H1 (cell line): ENCODE data around the gene GTSF1L. TPM values are rescaled to one million over a fixed set of nuclear protein-coding genes. Genes with fewer than 3 reads are reported as not detected.
A peak's percentile ranks its signal among the peaks of the same experiment; 100 is the strongest.

Experiments
- CTCF ChIA-PET: fragments of 300-600 bp; sonication (Branson Sonifier 250); formaldehyde crosslinking; loops from one replicate; lab custom pipeline; 2021; ENCODE audit not compliant: partially characterized antibody; lab: Charles Lee
- POLR2A ChIA-PET: fragments of 300-600 bp; sonication (Branson Sonifier 250); formaldehyde crosslinking; loops from one replicate; lab custom pipeline; 2021; ENCODE audit warnings: inconsistent platforms; ENCODE audit not compliant: partially characterized antibody; lab: Charles Lee
- DNase-seq, 2 experiments: peaks; one replicate each; pipeline versions ENCODE4 v3.0.0 to v3.0.0-alpha.2; 2010 to 2022; ENCODE audit warnings: low spot score in 2 of 2, low read depth in 1 of 2, mixed read lengths in 1 of 2
- FAIRE-seq: peaks from 2 replicates; lab custom pipeline; 2011; peaks lifted over from hg19 to GRCh38; lab: Jason Lieb, UNC
- H2AFZ ChIP-seq: 2 replicates; pipeline ENCODE4 v1.8.1; 2012; ENCODE audit warnings: low read length, inconsistent platforms
- H2AK5ac ChIP-seq: 2 replicates; pipeline ENCODE4 v1.6.1; 2013; ENCODE audit warnings: low read depth, low read length
- H2BK120ac ChIP-seq: replicated peaks from 2 replicates; pipeline ENCODE3; 2013; ENCODE audit warnings: low read depth, low read length, inconsistent platforms
- H2BK12ac ChIP-seq: 2 replicates; pipeline ENCODE4 v1.6.1; 2013; ENCODE audit warnings: low read depth, low read length
- H2BK15ac ChIP-seq: 2 replicates; pipeline ENCODE4 v1.6.1; 2013; ENCODE audit warnings: low read length
- H2BK20ac ChIP-seq: 2 replicates; pipeline ENCODE4 v1.6.1; 2013; ENCODE audit warnings: low read length
- H2BK5ac ChIP-seq: 2 replicates; pipeline ENCODE4 v1.6.1; 2013; ENCODE audit warnings: low read depth, low read length
- H3K14ac ChIP-seq: 2 replicates; pipeline ENCODE4 v1.6.1; 2013; ENCODE audit warnings: inconsistent platforms; ENCODE audit not compliant: insufficient read length
- H3K18ac ChIP-seq: 2 replicates; pipeline ENCODE4 v1.6.1; 2013; ENCODE audit warnings: low read length; ENCODE audit errors: extremely low read depth
- H3K23ac ChIP-seq: 2 replicates; pipeline ENCODE4 v1.6.1; 2013; ENCODE audit warnings: inconsistent platforms; ENCODE audit not compliant: insufficient read length
- H3K23me2 ChIP-seq: 2 replicates; pipeline ENCODE4 v1.6.1; 2013; ENCODE audit warnings: low read depth, low read length
- H3K27ac ChIP-seq: 2 replicates; pipeline ENCODE4 v1.6.1; 2011; ENCODE audit warnings: low read depth, low read length, inconsistent platforms
- H3K27me3 ChIP-seq, 4 experiments: replicated peaks in 1 of 4; 1 replicate in 1 of 4; 2 replicates in 3 of 4; pipeline versions ENCODE4 v1.6.1 to v1.8.1; 2011 to 2013; ENCODE audit warnings: low read length in 3 of 4, mild to moderate bottlenecking in 3 of 4, inconsistent platforms in 2 of 4, mixed read lengths in 2 of 4, moderate library complexity in 1 of 4; ENCODE audit not compliant: control insufficient read depth in 3 of 4, insufficient read depth in 3 of 4; ENCODE audit errors: extremely low read depth in 1 of 4
- H3K36me3 ChIP-seq, 4 experiments: 2 replicates each; pipeline versions ENCODE4 v1.6.1 to v1.8.1; 2011 to 2013; ENCODE audit warnings: mild to moderate bottlenecking in 4 of 4, low read length in 3 of 4, moderate library complexity in 2 of 4, control low read depth in 1 of 4, inconsistent platforms in 1 of 4; ENCODE audit not compliant: insufficient read depth in 4 of 4, control insufficient read depth in 2 of 4
- H3K4ac ChIP-seq: replicated peaks from 2 replicates; pipeline ENCODE3; 2013; ENCODE audit warnings: low read length, low read depth, mixed read lengths, inconsistent platforms; ENCODE audit not compliant: insufficient read length
- H3K4me1 ChIP-seq, 4 experiments: replicated peaks in 1 of 4; 1 replicate in 1 of 4; 2 replicates in 3 of 4; pipeline versions ENCODE4 v1.6.1 to v1.8.1; 2011 to 2013; ENCODE audit warnings: low read length in 3 of 4, inconsistent platforms in 2 of 4, mixed read lengths in 1 of 4; ENCODE audit not compliant: insufficient read depth in 4 of 4, control insufficient read depth in 3 of 4
- H3K4me2 ChIP-seq, 2 experiments: 2 replicates each; pipeline versions ENCODE4 v1.6.1 to v1.8.1; 2011 to 2013; ENCODE audit warnings: low read depth in 2 of 2, low read length in 2 of 2, control low read depth in 1 of 2, inconsistent platforms in 1 of 2, mild to moderate bottlenecking in 1 of 2; ENCODE audit not compliant: insufficient read depth in 1 of 2
- H3K4me3 ChIP-seq, 4 experiments: fragments of 200-600, 300-600 bp in 1 of 4; sonication (generic), shearing (Covaris generic), sonication (Bioruptor Twin) in 1 of 4; 2 replicates each; pipeline versions ENCODE4 v1.5.1 to v1.8.1; 2011 to 2016; ENCODE audit warnings: low read length in 4 of 4, low read depth in 3 of 4, control low read depth in 2 of 4, inconsistent platforms in 2 of 4, mild to moderate bottlenecking in 2 of 4, mixed read lengths in 1 of 4, moderate library complexity in 1 of 4; ENCODE audit not compliant: insufficient read depth in 2 of 4; ENCODE audit errors: extremely low read depth in 1 of 4
- H3K56ac ChIP-seq: replicated peaks from 2 replicates; pipeline ENCODE3; 2013; ENCODE audit warnings: low read depth, mild to moderate bottlenecking, mixed read lengths, low read length, inconsistent platforms; ENCODE audit not compliant: insufficient read length
- H3K79me1 ChIP-seq: 2 replicates; pipeline ENCODE4 v1.6.1; 2013; ENCODE audit warnings: low read depth, low read length, control low read depth
- H3K79me2 ChIP-seq, 2 experiments: 2 replicates each; pipeline versions ENCODE4 v1.6.1 to v1.8.1; 2012 to 2013; ENCODE audit warnings: low read length in 2 of 2, mild to moderate bottlenecking in 2 of 2, inconsistent platforms in 1 of 2; ENCODE audit not compliant: insufficient read depth in 2 of 2, control insufficient read depth in 1 of 2
- H3K9ac ChIP-seq, 4 experiments: replicated peaks in 1 of 4; 1 replicate in 1 of 4; 2 replicates in 3 of 4; pipeline versions ENCODE4 v1.6.1 to v1.8.1; 2011 to 2013; ENCODE audit warnings: low read depth in 3 of 4, low read length in 3 of 4, control low read depth in 2 of 4, mild to moderate bottlenecking in 2 of 4, moderate library complexity in 2 of 4, inconsistent platforms in 1 of 4; ENCODE audit errors: extremely low read depth in 1 of 4
- H3K9me3 ChIP-seq, 2 experiments: 2 replicates each; pipeline versions ENCODE4 v1.6.1 to v1.8.1; 2012 to 2013; ENCODE audit warnings: mild to moderate bottlenecking in 2 of 2, moderate library complexity in 2 of 2, control low read depth in 1 of 2, inconsistent platforms in 1 of 2, low read depth in 1 of 2, low read length in 1 of 2, mixed read lengths in 1 of 2; ENCODE audit not compliant: insufficient read depth in 2 of 2
- H4K20me1 ChIP-seq, 2 experiments: replicated peaks in 1 of 2; 2 replicates each; pipeline versions ENCODE3 to v1.8.1; 2011 to 2013; ENCODE audit warnings: inconsistent platforms in 2 of 2, low read length in 2 of 2, mild to moderate bottlenecking in 1 of 2; ENCODE audit not compliant: insufficient read depth in 2 of 2, control insufficient read depth in 1 of 2
- H4K5ac ChIP-seq: 2 replicates; pipeline ENCODE4 v1.6.1; 2013; ENCODE audit warnings: low read length, low read depth, mixed read lengths, inconsistent platforms; ENCODE audit not compliant: insufficient read length
- H4K8ac ChIP-seq: 2 replicates; pipeline ENCODE4 v1.8.0; 2013; ENCODE audit warnings: mild to moderate bottlenecking, moderate library complexity, low read length, inconsistent platforms; ENCODE audit not compliant: insufficient read depth; ENCODE audit errors: extremely low read depth
- H4K91ac ChIP-seq: replicated peaks from 2 replicates; pipeline ENCODE3; 2013; ENCODE audit warnings: low read length, mixed read lengths, inconsistent platforms; ENCODE audit not compliant: insufficient read length
- ATF3 ChIP-seq: IDR thresholded peaks from 2 replicates; pipeline ENCODE4 v1.6.1; 2011; ENCODE audit warnings: low read depth, mild to moderate bottlenecking, low read length; ENCODE audit not compliant: insufficient read depth
- CHD2 ChIP-seq: IDR thresholded peaks from 2 replicates; pipeline ENCODE4 v1.6.1; 2012; ENCODE audit warnings: low read length, improper control_type of control experiment
- CTBP2 ChIP-seq: IDR thresholded peaks from 2 replicates; pipeline ENCODE4 v1.7.0; 2011; ENCODE audit warnings: borderline replicate concordance, mild to moderate bottlenecking, moderate library complexity, mixed read lengths, low read length; ENCODE audit not compliant: insufficient read depth, insufficient read length
- SAP30 ChIP-seq: fragments of 300-600 bp; sonication (generic); IDR thresholded peaks from 2 replicates; pipeline ENCODE4 v1.7.1; 2012; ENCODE audit warnings: low read length, moderate library complexity, mild to moderate bottlenecking, inconsistent platforms; ENCODE audit not compliant: insufficient read depth, insufficient replicate concordance
- SIN3A ChIP-seq, 2 experiments: IDR thresholded peaks in 1 of 2; conservative IDR thresholded peaks in 1 of 2; 2 replicates each; pipeline ENCODE4 v1.6.1; 2011 to 2012; ENCODE audit warnings: low read length in 2 of 2, improper control_type of control experiment in 1 of 2, low read depth in 1 of 2, mild to moderate bottlenecking in 1 of 2
- SIX5 ChIP-seq: IDR thresholded peaks from 2 replicates; pipeline ENCODE4 v1.6.1; 2011; ENCODE audit warnings: mild to moderate bottlenecking, low read depth, low read length
- WGBS, 2 experiments: shearing (Covaris generic) in 1 of 2; methylation state at CpG; one replicate each; pipeline versions ENCODE4 v1.1.6 to v1.1.7; 2013 to 2015; ENCODE audit warnings: low lambda C conversion rate in 2 of 2, mixed read lengths in 2 of 2, inconsistent platforms in 1 of 2, low coverage in 1 of 2, missing lambda C conversion rate in 1 of 2; ENCODE audit not compliant: insufficient replicate concordance in 2 of 2, insufficient coverage in 1 of 2, insufficient read length in 1 of 2; ENCODE audit errors: extremely low coverage in 1 of 2, missing lambda C conversion rate in 1 of 2; 5-methylcytosine and 5-hydroxymethylcytosine counted together
- polyA plus RNA-seq, 7 experiments: library from polyadenylated mRNA; depleted of rRNA in 3 of 7; stranded (reverse) in 5 of 7; unstranded in 2 of 7; fragments of >200 nt in 5 of 7; fragments of 200-250 nt in 2 of 7; gene quantifications; 1 replicate in 5 of 7; 2 replicates in 1 of 7; 4 replicates in 1 of 7; pipeline versions ENCODE4 v1.2.1 to v1.2.3, GENCODE V29; 2011 to 2013; ENCODE audit warnings: missing spikeins in 2 of 7, mixed read lengths in 2 of 7
- total RNA-seq: library from RNA; stranded (reverse); fragmentation: NEBNext Ultra II Directional; extraction: Animal tissue kit (Norgen Biotek cat#: 25700); gene quantifications from 2 replicates; pipeline ENCODE4 v1.2.1, GENCODE V29; 2021

The GTSF1L gene
- total and polyA plus RNA-seq, 2 of the 8 experiments (the other 6 are each of a cell fraction or from before 2014, with no cell fraction given): not detected

- H2BK120ac ChIP-seq: no peak overlapping the region
- H2AK5ac ChIP-seq: no peak overlapping the region
- H3K27ac ChIP-seq: no peak overlapping the region
- H2BK20ac ChIP-seq: no peak overlapping the region
- TF ChIP-seq SAP30 (no peak), ATF3 (no peak), CHD2 (no peak), CTBP2 (no peak), SIN3A (conservative IDR thresholded peaks at IDR 0.05 in 1 of 2, IDR thresholded peaks at IDR 0.05 in 1 of 2; ENCODE audit: low read depth in 1 of 2, low read length in 2 of 2) (no peak), SIX5 (no peak)
- no peak overlapping the region for H3K4me2 ChIP-seq
- no peak overlapping the region for H3K4me3 ChIP-seq
- H3K9me3 ChIP-seq: no peaks in the 10 kb centered on the region
- H4K5ac ChIP-seq: no peak overlapping the region
- peak overlapping the region; percentile 68; the same call in 1 of the 2 replicates for H4K8ac ChIP-seq
- ChIA-PET CTCF (interaction anchor here (0.6 to 2.4 kb wide), 4 partner anchors 10 to 431 kb away, joined by 3 to 11 read pairs (median 4); no protein-coding TSS in a partner anchor), POLR2A (interaction anchor here (0.9 kb wide), 1 partner anchor 304 kb away, joined by 3 read pairs; the partner anchor contains the start of gene SRSF6)
- H3K23me2 ChIP-seq: no peaks in the 10 kb centered on the region
- no peaks in the 10 kb centered on the region; a peak in 1 of 7 replicates for H3K4me1 ChIP-seq
- no peak overlapping the region for H2BK15ac ChIP-seq
- H3K36me3 ChIP-seq: no peaks in the 10 kb centered on the region
- no peaks in the 10 kb centered on the region for H3K27me3 ChIP-seq
- H3K79me2 ChIP-seq: no peaks in the 10 kb centered on the region
- 91% methylated on average over 12 of the region's 15 CpGs; no CpG with 5 or more reads in 1 of the 2 experiments for WGBS, 2 experiments
- no peaks in the 10 kb centered on the region for H3K79me1 ChIP-seq
- no peak overlapping the region for H3K18ac ChIP-seq
- no peak overlapping the region for H2AFZ ChIP-seq
- no peak overlapping the region for H2BK5ac ChIP-seq
- no peaks in the 10 kb centered on the region for H4K20me1 ChIP-seq
- no peak overlapping the region for H3K4ac ChIP-seq
- DNase-seq (no peak), FAIRE-seq (no peak)
- H3K9ac ChIP-seq: no peak overlapping the region
- no peak overlapping the region for H3K14ac ChIP-seq
- H2BK12ac ChIP-seq: no peak overlapping the region
- no peak overlapping the region for H3K23ac ChIP-seq
- no peak overlapping the region for H4K91ac ChIP-seq
- no peak overlapping the region for H3K56ac ChIP-seq
Observed at GRCh38 chr20:43761386-43762340, 34.9 kb upstream of the GTSF1L start.
